Glomerular endothelial cell (primary cell): ENCODE measurements around the gene VEZT. TPM values are rescaled to one million over a fixed set of nuclear protein-coding genes. Genes with fewer than 3 reads are reported as not detected.
"Not testable (repeated sequence)": the region's sequence is repeated elsewhere in the genome, so short reads cannot be mapped to it uniquely, and the experiment has no call there.

Source experiments
- DNase-seq: peaks from one replicate; pipeline ENCODE4 v3.0.0-alpha.2; 2011; ENCODE audit warnings: low read depth, low spot score; ENCODE audit errors: extremely low read depth
- total RNA-seq: library from RNA; depleted of rRNA; stranded (reverse); fragments of >200 nt; gene quantifications from 2 replicates; pipeline ENCODE4 v1.2.3, GENCODE V29; 2015

The VEZT gene
- total RNA-seq, 1 donor from 2014 or later, result 70.5 TPM

GRCh38 chr12:95314756-95315155 lies 97.1 kb downstream of the VEZT start:
- DNase-seq, result not testable (repeated sequence)

- DNase-seq, result no peak
These were observed 99.2 kb downstream of the VEZT start for GRCh38 chr12:95316798-95317197.

GRCh38 chr12:95318071-95318545 lies 100.5 kb downstream of the VEZT start:
- DNase-seq, result no peak

- no peak for DNase-seq
These were observed 102.2 kb downstream of the VEZT start for GRCh38 chr12:95319694-95320331.

- no peak for DNase-seq
These were observed 104.1 kb downstream of the VEZT start for GRCh38 chr12:95321516-95322246.

GRCh38 chr12:95322326-95322725 lies 104.7 kb downstream of the VEZT start:
- no peak for DNase-seq

GRCh38 chr12:95323212-95323611 lies 105.6 kb downstream of the VEZT start:
- DNase-seq, result no peak

GRCh38 chr12:95324246-95324645 lies 106.6 kb downstream of the VEZT start:
- not testable (repeated sequence) for DNase-seq

GRCh38 chr12:95325501-95325900 lies 107.9 kb downstream of the VEZT start:
- no peak for DNase-seq

GRCh38 chr12:95326445-95326844 lies 108.8 kb downstream of the VEZT start:
- no peak for DNase-seq

- DNase-seq, result no peak
These were observed 109.2 kb downstream of the VEZT start for GRCh38 chr12:95326855-95327254.

- DNase-seq, result no peak
These were observed 111.1 kb downstream of the VEZT start for GRCh38 chr12:95328708-95329107.

- no peak for DNase-seq
These were observed 118.3 kb downstream of the VEZT start for GRCh38 chr12:95335948-95336347.

GRCh38 chr12:95336387-95337067 lies 118.9 kb downstream of the VEZT start:
- DNase-seq, result peak; percentile 68

- DNase-seq, result no peak
These were observed 119.5 kb downstream of the VEZT start for GRCh38 chr12:95337146-95337545.

- no peak for DNase-seq
These were observed 121.6 kb downstream of the VEZT start for GRCh38 chr12:95339086-95339788.

GRCh38 chr12:95342008-95342407 lies 124.4 kb downstream of the VEZT start:
- DNase-seq, result no peak

- no peak for DNase-seq
These were observed 126.0 kb downstream of the VEZT start for GRCh38 chr12:95343461-95344230.

- DNase-seq, result no peak
These were observed 131.7 kb downstream of the VEZT start for GRCh38 chr12:95349291-95349690.

- no peak for DNase-seq
These were observed 134.1 kb downstream of the VEZT start for GRCh38 chr12:95351748-95352147.
